GM10847 (cell line): ENCODE measurements around the gene ASAP2.

Source experiments
- POLR2A ChIP-seq: IDR thresholded peaks from 2 replicates; pipeline ENCODE4 v1.6.1; 2011; ENCODE audit not compliant: insufficient read length; ENCODE audit errors: extremely low read depth

ASAP2 gene

DNA sequence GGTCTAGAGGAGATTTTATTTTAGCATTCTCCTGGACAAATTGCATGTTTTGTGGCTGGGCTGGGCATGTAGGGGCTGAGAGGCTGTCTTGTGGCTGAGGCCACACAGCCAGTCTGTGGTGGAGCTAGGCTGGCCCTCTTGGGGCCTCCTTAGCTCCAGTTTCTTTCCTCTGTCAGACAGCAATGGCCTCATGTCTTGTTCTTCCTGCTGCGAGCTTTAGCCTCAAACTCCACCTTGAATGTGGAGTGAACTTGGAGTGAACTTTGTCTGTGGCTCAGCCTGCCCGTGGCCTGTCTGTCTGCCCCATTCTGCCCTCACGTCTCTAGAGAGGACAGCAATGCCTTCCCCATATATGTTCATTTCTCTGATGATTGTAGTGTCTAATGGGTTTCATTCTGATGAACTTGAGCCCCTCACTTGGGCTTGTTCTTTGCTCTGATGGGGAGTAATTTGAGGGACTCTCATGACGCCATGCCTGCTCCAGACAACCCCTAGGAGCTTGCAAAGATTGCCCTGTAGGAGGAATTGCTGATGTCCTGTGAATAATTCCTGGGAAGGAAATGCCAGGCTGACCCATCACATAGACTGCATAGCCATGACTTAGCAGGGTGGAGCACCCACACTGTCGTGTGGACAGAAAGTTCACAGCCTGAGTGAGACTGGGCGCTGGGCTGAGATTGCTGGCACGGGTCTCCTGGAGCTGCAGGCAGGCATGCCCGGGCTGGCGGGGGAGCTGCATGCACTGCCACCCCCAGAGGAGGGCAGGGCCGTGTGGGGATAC, 42.6 kb downstream of the ASAP2 start:
- no peak for TF ChIP-seq POLR2A

DNA sequence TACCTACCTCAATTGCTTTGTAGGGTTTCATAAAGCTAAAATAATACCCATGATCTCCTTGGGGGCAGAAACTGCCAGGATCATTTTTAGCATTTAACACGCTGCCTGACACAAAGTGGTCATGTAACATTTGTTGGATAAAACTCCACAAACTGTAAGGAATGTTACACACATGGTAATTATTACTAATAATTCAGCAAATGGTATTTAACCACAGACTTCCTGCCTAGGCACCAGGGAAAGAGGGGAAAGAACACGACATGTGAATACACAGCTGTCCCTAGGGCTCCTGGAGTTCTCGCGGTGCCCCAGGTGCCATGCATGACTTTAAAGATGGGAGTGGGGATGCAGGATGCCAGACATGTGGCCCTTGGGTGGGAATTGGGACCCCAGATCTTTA, 43.5 kb downstream of the ASAP2 start:
- no peak for TF ChIP-seq POLR2A

DNA sequence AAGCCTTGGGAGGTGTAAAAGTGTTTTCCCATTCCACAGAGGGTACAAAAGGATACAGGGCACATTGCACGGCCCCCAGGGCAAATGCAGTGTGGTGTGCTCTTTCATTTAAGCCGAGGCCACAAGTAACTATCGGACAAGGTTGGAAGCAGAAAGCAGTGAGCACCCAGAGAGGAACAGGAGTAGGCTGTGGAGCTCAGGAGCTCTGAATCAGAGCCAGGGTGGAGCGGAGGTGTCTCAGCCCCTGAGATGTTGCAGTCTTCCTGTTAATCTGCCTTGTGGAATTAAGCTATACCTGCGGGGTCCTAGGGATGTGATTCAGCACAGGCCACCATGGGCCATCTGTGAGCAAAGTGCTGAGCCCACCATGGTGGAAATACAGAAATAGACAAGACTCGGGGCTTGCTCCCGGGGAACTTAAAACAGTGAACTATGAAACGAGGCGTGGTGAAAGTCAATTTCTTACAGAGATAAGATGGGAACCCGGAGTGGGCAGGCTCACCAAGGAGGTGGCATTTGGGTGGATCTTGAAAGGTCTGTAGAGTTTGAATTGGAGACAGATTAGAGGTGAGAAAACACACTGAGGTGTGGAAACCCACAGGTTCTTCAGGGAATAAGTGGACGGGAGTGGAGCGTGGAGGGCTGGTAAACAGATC, 44.0 kb downstream of the ASAP2 start:
- TF ChIP-seq POLR2A = no peak

DNA sequence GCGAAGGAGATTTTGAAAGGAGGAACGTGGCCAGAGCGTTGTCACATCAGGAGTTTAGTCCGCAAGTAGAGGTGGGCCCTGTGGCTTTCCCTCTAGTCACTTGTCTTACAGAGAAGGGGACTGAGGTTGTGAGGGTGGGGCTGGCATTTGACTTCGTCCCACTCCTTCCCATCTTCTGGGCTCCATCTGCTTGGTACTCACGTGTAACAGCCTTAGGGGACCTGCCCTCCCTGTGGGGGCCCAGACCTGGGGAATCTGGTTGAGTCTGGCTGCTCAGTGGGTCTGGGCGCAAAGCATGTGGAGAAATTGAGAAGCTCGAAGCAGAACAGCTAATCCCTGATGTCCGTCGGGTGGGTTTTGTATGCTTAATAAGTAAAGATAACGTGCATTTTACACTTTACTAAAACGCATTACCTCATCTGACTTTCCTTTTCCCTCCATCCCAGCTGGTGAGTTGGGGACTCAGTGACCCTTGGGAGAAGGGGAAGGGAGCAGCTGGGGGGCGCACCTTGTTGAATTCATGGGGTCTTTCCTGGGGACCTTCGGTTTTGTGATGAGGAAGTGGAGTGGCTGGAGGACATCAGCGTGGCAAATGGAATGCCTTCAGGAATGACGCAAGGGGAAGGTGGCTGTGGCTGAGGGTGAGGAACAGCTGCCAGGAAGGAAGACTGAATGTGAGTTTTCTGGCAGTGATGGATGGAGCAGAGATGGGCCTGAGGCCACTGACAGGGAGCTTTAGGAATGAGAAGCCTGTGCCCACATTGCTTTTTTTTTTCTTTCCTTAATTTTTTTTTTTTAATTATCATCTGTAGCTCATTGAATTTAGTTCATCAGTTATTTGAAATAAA, 44.8 kb downstream of the ASAP2 start:
- no peak for TF ChIP-seq POLR2A

DNA sequence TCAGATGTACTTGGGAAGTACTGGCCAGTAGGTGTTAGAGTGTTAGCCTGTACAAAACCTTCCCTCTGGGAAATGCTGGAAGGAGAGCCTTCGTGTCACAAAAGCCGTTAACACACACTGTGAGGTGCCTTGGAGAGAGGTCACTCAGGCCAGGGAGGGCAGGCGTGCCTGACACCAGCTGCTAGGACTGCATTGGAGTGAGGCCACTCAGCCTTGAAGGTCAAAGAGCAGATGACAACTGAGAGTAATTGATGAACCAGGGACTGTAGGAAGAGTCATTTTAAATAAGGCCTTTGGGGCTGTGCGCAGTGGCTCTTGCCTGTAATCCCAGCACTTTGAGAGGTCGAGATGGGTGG, 45.4 kb downstream of the ASAP2 start:
- TF ChIP-seq POLR2A = no peak

DNA sequence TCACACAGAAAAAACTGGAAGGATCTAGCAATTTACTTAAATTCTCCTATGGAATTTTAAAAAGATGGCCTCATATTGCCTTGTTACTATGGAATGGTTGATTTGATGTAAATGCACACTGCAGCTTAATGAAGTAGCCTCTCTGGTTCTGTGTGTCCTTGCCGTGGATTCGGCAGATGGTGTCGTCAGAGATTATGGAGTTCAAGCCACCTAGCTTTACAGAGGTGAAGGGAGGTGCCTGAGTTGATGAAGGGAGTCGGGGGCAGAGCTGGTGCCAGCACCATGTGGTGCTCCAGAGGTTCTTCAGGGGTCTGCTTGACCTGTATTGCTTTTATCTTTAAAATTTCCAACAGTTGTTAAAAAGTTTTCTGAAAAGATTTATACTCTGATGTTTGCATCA, 48.8 kb downstream of the ASAP2 start:
- TF ChIP-seq POLR2A = no peak

DNA sequence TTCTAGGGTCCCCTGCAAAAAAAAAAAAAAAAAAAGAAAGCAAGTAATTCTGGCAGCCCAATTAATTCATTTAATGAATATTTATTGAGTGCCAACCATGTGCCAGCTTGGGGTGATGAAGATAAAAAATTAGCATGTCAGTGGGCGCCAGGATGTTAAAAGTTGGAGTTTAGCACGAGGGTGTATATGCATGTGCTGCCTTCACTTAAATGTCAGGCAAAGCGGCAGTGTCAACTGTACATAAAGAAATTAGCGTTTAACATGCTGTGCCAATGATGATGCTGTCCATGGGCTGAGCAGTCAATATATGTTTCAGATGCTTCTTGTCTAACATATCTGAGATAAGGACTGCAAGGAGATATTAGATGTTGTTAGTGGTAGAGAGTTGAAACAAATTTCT, 49.5 kb downstream of the ASAP2 start:
- TF ChIP-seq POLR2A = no peak

DNA sequence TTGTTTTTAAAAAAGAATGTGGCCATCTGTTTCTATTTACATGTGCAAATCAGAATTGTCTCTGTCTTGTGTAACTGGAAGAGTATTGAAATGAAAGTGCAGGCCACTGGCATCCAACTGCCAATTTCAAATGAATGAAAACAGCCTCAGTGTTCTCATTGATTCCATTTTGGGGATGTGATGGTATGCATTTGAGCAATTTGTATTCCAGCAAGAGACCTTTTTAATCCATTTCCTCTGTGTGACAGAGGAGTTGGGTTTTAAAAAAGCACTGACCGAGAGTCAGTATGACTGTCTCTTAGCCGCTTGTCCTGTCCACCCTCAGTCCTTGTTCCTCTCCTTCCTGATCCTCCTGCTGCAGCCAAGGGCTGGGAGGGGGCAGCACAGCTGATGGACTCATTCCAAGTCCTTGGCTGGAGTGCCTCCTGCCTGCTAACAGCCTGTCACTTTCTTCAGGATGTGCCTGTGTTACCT, 50.0 kb downstream of the ASAP2 start:
- TF ChIP-seq POLR2A = no peak

DNA sequence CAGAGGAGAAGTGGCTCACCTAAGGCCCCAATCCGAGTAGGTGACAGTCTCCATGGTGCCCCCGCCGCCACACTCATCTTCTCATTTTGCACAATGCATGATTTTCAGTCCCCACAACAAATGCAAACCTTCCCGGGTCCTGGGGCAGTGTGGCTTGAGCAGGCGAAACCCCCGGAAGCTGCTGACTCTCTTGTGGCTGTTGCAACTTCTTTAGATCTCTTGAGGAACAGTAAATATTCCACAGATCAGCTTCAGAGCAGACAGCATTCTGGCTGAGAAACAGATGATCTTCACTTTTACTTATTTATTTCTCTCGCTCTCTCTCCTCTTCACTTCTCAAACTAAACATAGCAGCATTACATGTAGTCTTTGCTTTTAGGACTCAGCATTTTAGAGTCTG, 51.9 kb downstream of the ASAP2 start:
- TF ChIP-seq POLR2A = no peak

DNA sequence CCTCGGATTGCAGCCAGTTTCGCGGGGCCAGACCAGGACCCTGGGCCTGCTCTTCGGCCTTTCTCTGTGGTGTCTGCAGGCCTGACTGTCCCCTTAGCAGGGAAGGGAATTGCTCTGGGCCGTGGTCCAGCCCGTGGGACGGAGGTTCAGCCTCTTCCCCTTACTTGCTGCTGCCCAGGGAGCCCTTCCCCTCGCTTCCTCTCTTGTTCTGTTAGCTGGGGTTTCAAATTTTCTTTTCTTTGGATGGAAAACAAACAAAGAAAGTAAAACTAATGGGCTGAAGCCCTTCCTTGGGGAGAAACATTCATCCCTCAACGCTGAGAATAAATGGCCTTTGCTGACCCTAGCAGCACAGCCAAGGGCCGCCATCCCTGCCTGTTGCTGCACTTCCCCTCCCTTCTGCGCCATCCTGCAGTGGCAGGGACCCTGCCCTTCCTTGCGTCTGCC, 52.4 kb downstream of the ASAP2 start:
- TF ChIP-seq POLR2A = no peak

DNA sequence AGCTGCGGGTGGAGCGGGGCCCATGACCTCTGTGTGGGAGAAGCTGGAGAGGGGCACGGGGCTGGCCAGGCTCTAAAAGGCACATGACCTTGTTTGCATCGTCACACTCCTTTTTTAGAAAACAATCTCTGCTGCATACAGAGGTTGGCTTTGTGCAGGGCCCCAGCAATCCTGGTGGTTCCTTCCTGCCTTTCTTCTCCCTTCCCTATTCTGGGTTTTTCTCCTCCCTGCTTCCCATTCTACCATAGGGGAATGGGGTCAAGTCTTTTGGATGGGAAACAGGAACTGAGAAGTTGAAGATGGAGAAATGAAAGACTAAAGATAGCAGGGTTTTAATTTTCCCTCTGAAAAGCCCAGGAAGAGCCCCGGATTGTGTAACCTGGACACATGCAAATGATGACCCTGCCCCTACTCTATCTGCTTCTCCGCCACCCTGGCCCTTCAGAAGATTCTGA, 53.9 kb downstream of the ASAP2 start:
- TF ChIP-seq POLR2A = no peak

DNA sequence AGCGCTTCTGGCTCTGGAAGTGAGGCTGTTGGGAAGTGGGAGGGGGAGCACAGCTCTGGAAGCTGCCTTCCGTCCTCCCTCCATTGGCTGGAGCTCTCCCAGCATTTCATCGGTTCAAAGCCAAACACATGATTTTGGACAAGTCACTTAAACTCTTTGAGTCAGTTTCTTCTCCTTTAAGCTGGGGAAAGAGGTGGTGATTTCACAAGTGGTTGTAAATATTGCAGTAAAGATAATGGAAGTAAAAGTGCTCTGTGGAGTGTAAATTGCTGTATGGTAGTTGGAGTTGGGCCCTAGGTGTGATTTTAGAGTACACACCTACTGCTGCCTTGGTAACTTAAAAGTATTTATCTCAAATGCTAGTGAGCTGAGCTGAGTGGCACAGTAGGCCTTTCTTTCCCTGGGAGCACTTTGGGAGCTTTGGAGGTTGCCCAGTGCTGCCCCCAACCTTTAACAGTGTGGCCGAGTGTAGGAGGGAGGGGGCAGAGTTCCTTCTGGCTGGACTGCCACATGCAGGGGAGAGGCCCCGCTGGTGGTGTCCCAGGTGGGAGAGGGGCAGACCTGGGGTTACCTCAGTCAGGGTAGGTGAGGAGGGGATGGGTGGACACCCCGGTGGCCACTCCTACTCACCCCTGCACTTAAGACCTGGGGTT, 54.7 kb downstream of the ASAP2 start:
- TF ChIP-seq POLR2A = no peak

DNA sequence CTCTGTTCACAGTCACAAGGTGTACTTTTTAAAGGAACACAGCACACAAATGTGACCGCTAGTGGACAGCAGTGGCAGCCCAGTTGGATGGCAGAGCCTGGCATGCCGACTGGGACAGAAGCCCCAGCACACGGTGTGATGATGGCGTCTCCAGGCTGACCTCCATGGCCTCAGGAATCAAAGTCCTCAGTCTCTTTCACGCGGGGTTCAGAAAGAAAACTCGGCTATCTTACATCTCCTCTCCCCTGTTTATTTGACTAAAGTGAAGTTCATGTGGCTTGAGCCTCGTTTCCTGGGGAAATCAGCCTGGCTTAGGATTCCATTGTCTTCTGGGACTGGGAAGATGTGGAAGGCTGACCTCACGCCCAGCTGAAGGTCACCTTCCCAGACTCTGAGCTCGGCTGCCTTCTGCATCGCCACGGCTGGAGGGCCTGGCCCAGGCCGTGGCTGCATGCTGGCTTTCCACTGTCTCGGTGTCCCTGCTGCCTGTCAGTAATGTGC, 56.1 kb downstream of the ASAP2 start:
- no peak for TF ChIP-seq POLR2A

DNA sequence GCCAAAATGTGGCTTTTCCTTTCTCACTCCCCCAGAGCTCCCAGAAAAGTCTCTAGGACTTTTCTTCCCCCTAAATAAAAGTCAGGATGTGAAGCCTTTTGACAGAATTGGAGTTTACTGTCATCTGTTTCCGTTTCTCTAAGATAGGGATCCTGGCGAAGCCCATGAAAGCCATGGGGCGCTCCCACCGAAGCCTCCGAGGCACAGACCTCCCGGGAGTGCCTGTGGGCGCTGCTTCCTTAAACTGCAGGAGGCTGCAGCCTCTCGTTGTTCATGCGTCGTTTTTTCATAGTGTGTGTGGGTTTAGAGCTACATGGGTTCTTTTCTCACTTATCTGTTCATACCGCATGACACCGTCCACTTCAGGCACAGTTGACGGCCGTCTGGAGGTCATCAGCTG, 56.8 kb downstream of the ASAP2 start:
- no peak for TF ChIP-seq POLR2A

DNA sequence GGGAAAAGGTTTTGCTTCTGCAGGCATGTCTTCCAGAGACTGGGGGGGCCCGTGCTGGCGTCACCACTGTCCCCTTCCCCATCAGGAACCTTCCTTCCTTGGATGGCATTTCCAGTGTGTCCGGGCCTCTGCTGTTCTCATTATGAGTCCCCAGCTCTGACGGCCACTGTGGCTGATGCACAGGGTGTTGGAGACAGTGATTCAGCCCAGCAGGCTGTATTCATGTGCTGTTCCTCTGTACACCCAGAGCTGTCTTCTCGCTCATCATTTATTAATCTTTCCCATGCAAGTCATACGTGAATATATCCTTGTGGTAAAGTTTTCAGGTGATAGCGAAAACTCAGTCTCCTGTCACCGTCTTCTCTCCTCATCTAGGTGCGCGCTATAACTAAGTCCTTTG, 57.7 kb downstream of the ASAP2 start:
- no peak for TF ChIP-seq POLR2A

DNA sequence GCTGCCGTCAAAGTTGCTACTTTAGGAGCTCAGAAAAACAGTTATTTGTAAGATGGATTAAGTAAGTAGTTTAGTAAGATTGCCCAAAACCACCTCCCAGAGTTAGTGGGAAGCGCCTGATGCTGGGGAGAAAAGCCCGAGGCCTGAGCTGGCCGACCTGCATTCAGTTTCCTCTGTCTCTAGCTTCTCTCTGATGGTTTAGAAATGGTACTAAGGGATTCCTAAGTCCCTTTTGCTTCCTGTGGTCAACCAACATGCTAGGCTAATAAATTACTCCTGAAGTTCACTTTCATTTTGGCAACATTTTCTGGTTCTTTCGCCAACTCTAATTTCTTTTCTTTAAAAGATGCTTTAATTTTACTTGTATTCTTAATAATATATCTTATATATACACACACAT, 60.1 kb downstream of the ASAP2 start:
- no peak for TF ChIP-seq POLR2A
